ENCODE data around the gene AP1G2. TPM values are rescaled to one million over a fixed set of nuclear protein-coding genes. Genes with fewer than 3 reads are reported as not detected.

The AP1G2 gene
- polyA plus RNA-seq, 1 donor (not counting 4 experiments of a cell fraction or from before 2014, with no cell fraction given) = 119 TPM

GRCh38 chr14:23605931-23606585 is 38.5 kb upstream of the AP1G2 start:
- dilution Hi-C loops (cut with MboI; ENCODE audit: extremely low pct_ligation_motif_present, low sequenced_read_pairs) = no loop called here
- no peak for FAIRE-seq
- Histone ChIP-seq H3K9me3 (ENCODE audit: control insufficient read depth, low read depth, low read length) (no peaks in the 10 kb centered on the region), H3K9me1 (ENCODE audit: control insufficient read depth, extremely low read depth, insufficient read depth, low read length) (no peaks in the 10 kb centered on the region), H2AFZ (ENCODE audit: control insufficient read depth, low read length) (no peak overlapping the region), H3K9ac (ENCODE audit: control insufficient read depth, extremely low read depth, insufficient read depth, low read length) (no peak overlapping the region), H3K27ac (ENCODE audit: control insufficient read depth, insufficient read depth, low read length) (no peak overlapping the region), H3K4me3 (ENCODE audit: control insufficient read depth in 2 of 3, extremely low read depth in 1 of 3, insufficient read depth in 2 of 3, low read depth in 1 of 3, low read length in 3 of 3) (no peak overlapping the region), H3K36me3 (ENCODE audit: control insufficient read depth in 2 of 2, extremely low read depth in 1 of 2, insufficient read depth in 2 of 2, low read length in 2 of 2) (no peaks in the 10 kb centered on the region), H3K4me2 (ENCODE audit: control insufficient read depth, extremely low read depth, insufficient read depth, low read depth, low read length) (no peak overlapping the region), H4K20me1 (ENCODE audit: control insufficient read depth, extremely low read depth, insufficient read depth, low read length) (no peaks in the 10 kb centered on the region), H3K4me1 (ENCODE audit: control insufficient read depth, extremely low read depth, insufficient read depth, low read length) (no peaks in the 10 kb centered on the region), H3K79me2 (ENCODE audit: control insufficient read depth, insufficient read depth, low read length) (no peaks in the 10 kb centered on the region), H3K27me3 (ENCODE audit: control insufficient read depth, extremely low read depth, insufficient read depth, low read length) (peaks cover 4% of the 10 kb centered on the region)
- TF ChIP-seq CTCF (optimal IDR thresholded peaks at IDR 0.05 in 1 of 3, IDR thresholded peaks at IDR 0.05 in 1 of 3, conservative IDR thresholded peaks at IDR 0.05 in 1 of 3; ENCODE audit: extremely low read depth in 1 of 3, insufficient read depth in 2 of 3, low read length in 3 of 3) = no peak
- no peak for DNase-seq (ENCODE audit: low read depth, low spot score)

GRCh38 chr14:23604675-23605170 is 37.1 kb upstream of the AP1G2 start:
- Histone ChIP-seq H3K4me1 (ENCODE audit: control insufficient read depth, extremely low read depth, insufficient read depth, low read length) (no peaks in the 10 kb centered on the region), H3K4me3 (ENCODE audit: control insufficient read depth in 2 of 3, extremely low read depth in 1 of 3, insufficient read depth in 2 of 3, low read depth in 1 of 3, low read length in 3 of 3) (no peak overlapping the region), H3K27ac (ENCODE audit: control insufficient read depth, insufficient read depth, low read length) (no peak overlapping the region), H3K4me2 (ENCODE audit: control insufficient read depth, extremely low read depth, insufficient read depth, low read depth, low read length) (no peak overlapping the region), H3K9me1 (ENCODE audit: control insufficient read depth, extremely low read depth, insufficient read depth, low read length) (no peaks in the 10 kb centered on the region), H3K9me3 (ENCODE audit: control insufficient read depth, low read depth, low read length) (no peaks in the 10 kb centered on the region), H3K79me2 (ENCODE audit: control insufficient read depth, insufficient read depth, low read length) (no peaks in the 10 kb centered on the region), H3K27me3 (ENCODE audit: control insufficient read depth, extremely low read depth, insufficient read depth, low read length) (no peaks in the 10 kb centered on the region), H3K9ac (ENCODE audit: control insufficient read depth, extremely low read depth, insufficient read depth, low read length) (no peak overlapping the region), H4K20me1 (ENCODE audit: control insufficient read depth, extremely low read depth, insufficient read depth, low read length) (no peaks in the 10 kb centered on the region), H3K36me3 (ENCODE audit: control insufficient read depth in 2 of 2, extremely low read depth in 1 of 2, insufficient read depth in 2 of 2, low read length in 2 of 2) (no peaks in the 10 kb centered on the region), H2AFZ (ENCODE audit: control insufficient read depth, low read length) (no peak overlapping the region)
- no peak for FAIRE-seq
- no peak for DNase-seq (ENCODE audit: low read depth, low spot score)
- no peak for TF ChIP-seq EZH2 (IDR thresholded peaks at IDR 0.05; ENCODE audit: low read length)
- no peak for TF ChIP-seq CTCF (optimal IDR thresholded peaks at IDR 0.05 in 1 of 3, IDR thresholded peaks at IDR 0.05 in 1 of 3, conservative IDR thresholded peaks at IDR 0.05 in 1 of 3; ENCODE audit: extremely low read depth in 1 of 3, insufficient read depth in 2 of 3, low read length in 3 of 3)
- dilution Hi-C loops (cut with MboI; ENCODE audit: extremely low pct_ligation_motif_present, low sequenced_read_pairs) = no loop called here

Measured in keratinocyte (primary cell).